ENCODE measurements around the gene CARMIL3.

The CARMIL3 gene

GRCh38 chr14:24056800-24057184, 5.0 kb downstream of the CARMIL3 start:
- no peak for FAIRE-seq
- no peak for DNase-seq (ENCODE audit: insufficient read length, low spot score)
- TF ChIP-seq CTCF (IDR thresholded peaks at IDR 0.05; ENCODE audit: insufficient read depth, missing control alignments) = no peak

- FAIRE-seq = no peak
- DNase-seq (ENCODE audit: insufficient read length, low spot score) = peak; percentile 14
- TF ChIP-seq CTCF (IDR thresholded peaks at IDR 0.05; ENCODE audit: insufficient read depth, missing control alignments) = no peak
Measured at GRCh38 chr14:24057271-24057670, 5.5 kb downstream of the CARMIL3 start.

GRCh38 chr14:24057867-24058259, 6.1 kb downstream of the CARMIL3 start:
- no peak for TF ChIP-seq CTCF (IDR thresholded peaks at IDR 0.05; ENCODE audit: insufficient read depth, missing control alignments)
- DNase-seq (ENCODE audit: insufficient read length, low spot score) (no peak), FAIRE-seq (no peak)

- FAIRE-seq (peak; percentile 46), DNase-seq (ENCODE audit: insufficient read length, low spot score) (peak; percentile 97)
- peak; percentile 88 for TF ChIP-seq CTCF (IDR thresholded peaks at IDR 0.05; ENCODE audit: insufficient read depth, missing control alignments)
Measured at GRCh38 chr14:24058260-24058950, 6.6 kb downstream of the CARMIL3 start.

- no peak for TF ChIP-seq CTCF (IDR thresholded peaks at IDR 0.05; ENCODE audit: insufficient read depth, missing control alignments)
- FAIRE-seq (no peak), DNase-seq (ENCODE audit: insufficient read length, low spot score) (peak; percentile 41)
Measured at GRCh38 chr14:24058951-24059475, 7.2 kb downstream of the CARMIL3 start.

- FAIRE-seq (no peak), DNase-seq (ENCODE audit: insufficient read length, low spot score) (peak; percentile 11)
- TF ChIP-seq CTCF (IDR thresholded peaks at IDR 0.05; ENCODE audit: insufficient read depth, missing control alignments) = no peak
Measured at GRCh38 chr14:24059841-24060388, 8.1 kb downstream of the CARMIL3 start.

- no peak for DNase-seq (ENCODE audit: insufficient read length, low spot score)
- no peak for TF ChIP-seq CTCF (IDR thresholded peaks at IDR 0.05; ENCODE audit: insufficient read depth, missing control alignments)
- FAIRE-seq = no peak
Measured at GRCh38 chr14:24060443-24060842, 8.6 kb downstream of the CARMIL3 start.
